Measurements from ENCODE around the gene IARS1. TPM values are rescaled to one million over a fixed set of nuclear protein-coding genes. Genes with fewer than 3 reads are reported as not detected.

Gene IARS1
- total and polyA plus RNA-seq, 2 of the 4 experiments (the other 2 are of a cell fraction), result 85.3 to 414 TPM

DNA sequence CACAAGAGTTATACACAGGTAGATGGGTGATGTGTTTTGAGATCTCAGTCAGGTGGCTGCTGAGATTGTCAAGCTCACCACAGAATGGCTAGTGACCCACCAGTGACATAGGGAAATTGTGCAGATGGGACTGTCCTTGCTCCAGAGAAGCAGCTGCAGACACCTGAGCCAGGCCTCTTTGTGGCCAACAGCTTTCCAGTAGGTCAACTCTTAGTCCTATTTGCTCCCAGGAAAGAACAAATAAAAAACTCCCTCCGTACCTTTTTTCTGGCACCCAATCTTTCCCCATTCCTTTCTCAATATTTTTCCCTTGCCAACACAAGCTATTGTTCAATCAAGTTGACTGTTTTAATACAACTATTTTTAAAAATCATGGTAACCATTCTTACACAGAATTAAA is 14.2 kb downstream of the IARS1 start:
- H4K8ac ChIP-seq (ENCODE audit: low read depth in 2 of 2, low read length in 2 of 2), result no peak overlapping the region
- H3K56ac ChIP-seq (ENCODE audit: extremely low read depth, insufficient read depth, low read length), result no peak overlapping the region
- H3K9ac ChIP-seq (ENCODE audit: low read depth, low read length), result no peak overlapping the region
- no peak overlapping the region for H2AK9ac ChIP-seq (replicated peaks; ENCODE audit: low read depth, low read length, poor library complexity)
- dilution Hi-C loops (cut with HindIII; ENCODE audit: low sequenced_read_pairs, unreplicated experiment), result no loop called here
- no peak overlapping the region for H3K4me3 ChIP-seq (ENCODE audit: insufficient read depth, low read depth, low read length)
- TF ChIP-seq, protein P1, sequence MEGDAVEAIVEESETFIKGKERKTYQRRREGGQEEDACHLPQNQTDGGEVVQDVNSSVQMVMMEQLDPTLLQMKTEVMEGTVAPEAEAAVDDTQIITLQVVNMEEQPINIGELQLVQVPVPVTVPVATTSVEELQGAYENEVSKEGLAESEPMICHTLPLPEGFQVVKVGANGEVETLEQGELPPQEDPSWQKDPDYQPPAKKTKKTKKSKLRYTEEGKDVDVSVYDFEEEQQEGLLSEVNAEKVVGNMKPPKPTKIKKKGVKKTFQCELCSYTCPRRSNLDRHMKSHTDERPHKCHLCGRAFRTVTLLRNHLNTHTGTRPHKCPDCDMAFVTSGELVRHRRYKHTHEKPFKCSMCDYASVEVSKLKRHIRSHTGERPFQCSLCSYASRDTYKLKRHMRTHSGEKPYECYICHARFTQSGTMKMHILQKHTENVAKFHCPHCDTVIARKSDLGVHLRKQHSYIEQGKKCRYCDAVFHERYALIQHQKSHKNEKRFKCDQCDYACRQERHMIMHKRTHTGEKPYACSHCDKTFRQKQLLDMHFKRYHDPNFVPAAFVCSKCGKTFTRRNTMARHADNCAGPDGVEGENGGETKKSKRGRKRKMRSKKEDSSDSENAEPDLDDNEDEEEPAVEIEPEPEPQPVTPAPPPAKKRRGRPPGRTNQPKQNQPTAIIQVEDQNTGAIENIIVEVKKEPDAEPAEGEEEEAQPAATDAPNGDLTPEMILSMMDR (conservative IDR thresholded peaks at IDR 0.05; ENCODE audit: low read depth, low read length), result no peak
- TF ChIP-seq MXI1 (IDR thresholded peaks at IDR 0.05; ENCODE audit: borderline replicate concordance, low read depth, low read length) (no peak), MAFK (IDR thresholded peaks at IDR 0.05; ENCODE audit: low read depth, low read length) (no peak), POLR2A (IDR thresholded peaks at IDR 0.05; ENCODE audit: low read depth, low read length) (no peak), CHD1 (IDR thresholded peaks at IDR 0.05; ENCODE audit: low read depth, low read length) (no peak), MAZ (IDR thresholded peaks at IDR 0.05; ENCODE audit: borderline replicate concordance, low read depth, low read length) (no peak), RFX5 (IDR thresholded peaks at IDR 0.05; ENCODE audit: low read depth, low read length) (no peak), SMC3 (IDR thresholded peaks at IDR 0.05; ENCODE audit: low read depth, low read length) (no peak), RAD21 (IDR thresholded peaks at IDR 0.05; ENCODE audit: low read length) (no peak), CEBPB (IDR thresholded peaks at IDR 0.05; ENCODE audit: low read depth, low read length) (no peak), RCOR1 (IDR thresholded peaks at IDR 0.05; ENCODE audit: insufficient replicate concordance, low read length) (no peak), BHLHE40 (IDR thresholded peaks at IDR 0.05; ENCODE audit: low read depth, low read length) (no peak), NFE2L2 (IDR thresholded peaks at IDR 0.05; ENCODE audit: low read depth, low read length) (no peak), ELK1 (IDR thresholded peaks at IDR 0.05; ENCODE audit: borderline replicate concordance, low read depth, low read length) (no peak), USF2 (IDR thresholded peaks at IDR 0.05; ENCODE audit: low read depth, low read length) (no peak), FOS (IDR thresholded peaks at IDR 0.05; ENCODE audit: low read depth, low read length) (no peak)
- H3K27ac ChIP-seq (ENCODE audit: insufficient read depth, low read length), result peak overlapping the region; percentile 25; the same call in 1 of the 2 replicates
- H3K18ac ChIP-seq (ENCODE audit: low read depth, low read length), result no peak overlapping the region
- no peak overlapping the region for H2BK15ac ChIP-seq (ENCODE audit: low read depth, low read length)
- peaks cover 59% of the 10 kb centered on the region for H3K36me3 ChIP-seq (ENCODE audit: control insufficient read depth, insufficient read depth, low read length)
- no peak overlapping the region for H2BK120ac ChIP-seq (ENCODE audit: low read depth, low read length)
- ATAC-seq (ENCODE audit: low read depth), result no peak
- CTCF ChIA-PET, result interaction anchor here (0.9 to 1.6 kb wide), 4 partner anchors 9 to 49 kb away, joined by 3 to 5 read pairs (median 4); no protein-coding TSS in a partner anchor
- peaks cover 14% of the 10 kb centered on the region for H3K9me1 ChIP-seq (ENCODE audit: insufficient read depth, low read length)
- peaks cover 30 to 56% of the 10 kb centered on the region in 2 experiments for H3K79me1 ChIP-seq (ENCODE audit: low read depth in 1 of 2, low read length in 2 of 2)
- intact Hi-C loops (cut with micrococcal nuclease), result no loop called here
- POLR2A ChIA-PET (ENCODE audit: unreplicated experiment), result no interaction called here
- in situ Hi-C loops (cut with MboI; ENCODE audit: low sequenced_read_pairs), result no loop called here
- H3K14ac ChIP-seq (replicated peaks; ENCODE audit: low read depth, low read length), result no peak overlapping the region
- H3K4me2 ChIP-seq (ENCODE audit: low read depth, low read length), result no peak overlapping the region
- no peak overlapping the region; the same call in 1 of the 2 replicates for H3K4ac ChIP-seq (ENCODE audit: low read depth, low read length)
- H3K9me3 ChIP-seq (ENCODE audit: control insufficient read depth, insufficient read depth, low read length), result no peaks in the 10 kb centered on the region
- BruUV-seq (replicated peaks), result no TSS peak
- WGBS, 2 experiments (ENCODE audit: extremely low coverage in 2 of 2, insufficient read length in 1 of 2), result 100% methylated on average over 1 of the region's 1 CpG; no CpG with 5 or more reads in 1 of the 2 experiments
- H4K20me1 ChIP-seq (ENCODE audit: insufficient read depth, low read length), result peaks cover 21% of the 10 kb centered on the region
- H4K91ac ChIP-seq (ENCODE audit: insufficient read depth, low read depth, low read length), result no peak overlapping the region
- H4K5ac ChIP-seq (ENCODE audit: low read depth, low read length), result no peak overlapping the region
- H3K23ac ChIP-seq (ENCODE audit: low read depth, low read length), result no peak overlapping the region; the same call in 1 of the 2 replicates
- H3K4me1 ChIP-seq (ENCODE audit: control insufficient read depth, insufficient read depth, low read length), result peaks cover 2% of the 10 kb centered on the region
- no peak overlapping the region for H2AK5ac ChIP-seq (ENCODE audit: low read depth, low read length)
- H3K27me3 ChIP-seq (ENCODE audit: control insufficient read depth, insufficient read depth, low read length), result no peaks in the 10 kb centered on the region
- no peak overlapping the region for H2BK20ac ChIP-seq (ENCODE audit: low read depth, low read length)
- no peak overlapping the region for H2AFZ ChIP-seq (replicated peaks; ENCODE audit: low read length, poor library complexity)
- H2BK5ac ChIP-seq (ENCODE audit: low read depth, low read length, poor library complexity, severe bottlenecking), result peak overlapping the region; percentile 17
- DNase-seq, result no peak
